Measurements from ENCODE around the gene PRIMPOL.

Gene PRIMPOL

GRCh38 chr4:184705692-184706091, 56.2 kb downstream of the PRIMPOL start:
- no peak overlapping the region for H3K4me3 ChIP-seq (ENCODE audit: low read depth, low read length)
- TF ChIP-seq, protein P1, sequence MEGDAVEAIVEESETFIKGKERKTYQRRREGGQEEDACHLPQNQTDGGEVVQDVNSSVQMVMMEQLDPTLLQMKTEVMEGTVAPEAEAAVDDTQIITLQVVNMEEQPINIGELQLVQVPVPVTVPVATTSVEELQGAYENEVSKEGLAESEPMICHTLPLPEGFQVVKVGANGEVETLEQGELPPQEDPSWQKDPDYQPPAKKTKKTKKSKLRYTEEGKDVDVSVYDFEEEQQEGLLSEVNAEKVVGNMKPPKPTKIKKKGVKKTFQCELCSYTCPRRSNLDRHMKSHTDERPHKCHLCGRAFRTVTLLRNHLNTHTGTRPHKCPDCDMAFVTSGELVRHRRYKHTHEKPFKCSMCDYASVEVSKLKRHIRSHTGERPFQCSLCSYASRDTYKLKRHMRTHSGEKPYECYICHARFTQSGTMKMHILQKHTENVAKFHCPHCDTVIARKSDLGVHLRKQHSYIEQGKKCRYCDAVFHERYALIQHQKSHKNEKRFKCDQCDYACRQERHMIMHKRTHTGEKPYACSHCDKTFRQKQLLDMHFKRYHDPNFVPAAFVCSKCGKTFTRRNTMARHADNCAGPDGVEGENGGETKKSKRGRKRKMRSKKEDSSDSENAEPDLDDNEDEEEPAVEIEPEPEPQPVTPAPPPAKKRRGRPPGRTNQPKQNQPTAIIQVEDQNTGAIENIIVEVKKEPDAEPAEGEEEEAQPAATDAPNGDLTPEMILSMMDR (IDR thresholded peaks at IDR 0.05; ENCODE audit: low read depth, low read length), result no peak

- no peak overlapping the region for H3K4me3 ChIP-seq (ENCODE audit: low read depth, low read length)
- TF ChIP-seq, protein P1 (IDR thresholded peaks at IDR 0.05; ENCODE audit: low read depth, low read length), result no peak
These were observed 56.9 kb downstream of the PRIMPOL start for GRCh38 chr4:184706453-184706852.

GRCh38 chr4:184712322-184712721, 62.8 kb downstream of the PRIMPOL start:
- no peak overlapping the region for H3K4me3 ChIP-seq (ENCODE audit: low read depth, low read length)
- TF ChIP-seq, protein P1 (IDR thresholded peaks at IDR 0.05; ENCODE audit: low read depth, low read length), result no peak

GRCh38 chr4:184713887-184714286, 64.3 kb downstream of the PRIMPOL start:
- TF ChIP-seq, protein P1 (IDR thresholded peaks at IDR 0.05; ENCODE audit: low read depth, low read length), result no peak
- no peak overlapping the region for H3K4me3 ChIP-seq (ENCODE audit: low read depth, low read length)

- TF ChIP-seq, protein P1 (IDR thresholded peaks at IDR 0.05; ENCODE audit: low read depth, low read length), result no peak
- H3K4me3 ChIP-seq (ENCODE audit: low read depth, low read length), result no peak overlapping the region
These were observed 66.0 kb downstream of the PRIMPOL start for GRCh38 chr4:184715526-184715925.

DNA sequence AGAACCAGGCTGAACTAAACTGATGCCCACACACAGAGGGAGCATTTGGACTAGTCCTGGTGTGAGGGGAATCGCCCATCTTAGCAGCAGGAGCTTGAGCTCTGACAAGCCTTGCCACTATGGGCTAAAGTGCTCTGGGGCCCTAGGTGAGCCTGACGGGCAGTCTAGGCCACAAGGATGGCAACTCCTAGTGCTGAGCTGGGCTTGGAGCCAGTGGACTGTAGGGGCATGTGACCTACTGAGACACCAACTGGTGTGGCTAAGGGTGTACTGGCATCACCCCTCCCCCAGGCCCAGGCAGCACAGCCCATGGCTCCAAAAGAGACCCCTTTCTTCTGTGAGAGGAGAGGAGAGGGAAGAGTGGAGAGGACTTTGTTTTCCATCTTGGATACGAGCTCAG, 69.9 kb downstream of the PRIMPOL start:
- H3K4me3 ChIP-seq (ENCODE audit: low read depth, low read length), result no peak overlapping the region
- TF ChIP-seq, protein P1 (IDR thresholded peaks at IDR 0.05; ENCODE audit: low read depth, low read length), result no peak

DNA sequence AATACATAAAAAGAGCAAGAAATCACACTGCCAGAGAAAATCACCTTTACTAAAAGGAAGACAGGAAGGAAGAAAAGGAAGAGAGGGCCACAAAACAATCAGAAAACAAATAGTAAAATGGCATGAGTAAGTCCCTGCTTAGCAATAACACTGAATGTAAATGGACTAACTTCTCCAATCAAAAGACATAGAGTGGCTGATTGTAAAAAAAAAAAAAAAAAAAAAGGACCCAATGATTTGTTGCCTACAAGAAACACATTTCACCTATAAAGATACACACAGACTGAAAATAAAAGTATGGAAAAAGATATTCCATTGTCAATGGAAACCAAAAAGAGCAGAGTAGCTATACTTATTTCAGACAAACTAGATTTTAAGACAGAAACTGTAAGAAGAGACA, 71.7 kb downstream of the PRIMPOL start:
- no peak overlapping the region for H3K4me3 ChIP-seq (ENCODE audit: low read depth, low read length)
- TF ChIP-seq, protein P1 (IDR thresholded peaks at IDR 0.05; ENCODE audit: low read depth, low read length), result no peak

Measured in WI38 (cell line).